ENCODE results near the gene BMPER.
A peak's percentile ranks its signal among the peaks of the same experiment; 100 is the strongest.

The BMPER gene

DNA sequence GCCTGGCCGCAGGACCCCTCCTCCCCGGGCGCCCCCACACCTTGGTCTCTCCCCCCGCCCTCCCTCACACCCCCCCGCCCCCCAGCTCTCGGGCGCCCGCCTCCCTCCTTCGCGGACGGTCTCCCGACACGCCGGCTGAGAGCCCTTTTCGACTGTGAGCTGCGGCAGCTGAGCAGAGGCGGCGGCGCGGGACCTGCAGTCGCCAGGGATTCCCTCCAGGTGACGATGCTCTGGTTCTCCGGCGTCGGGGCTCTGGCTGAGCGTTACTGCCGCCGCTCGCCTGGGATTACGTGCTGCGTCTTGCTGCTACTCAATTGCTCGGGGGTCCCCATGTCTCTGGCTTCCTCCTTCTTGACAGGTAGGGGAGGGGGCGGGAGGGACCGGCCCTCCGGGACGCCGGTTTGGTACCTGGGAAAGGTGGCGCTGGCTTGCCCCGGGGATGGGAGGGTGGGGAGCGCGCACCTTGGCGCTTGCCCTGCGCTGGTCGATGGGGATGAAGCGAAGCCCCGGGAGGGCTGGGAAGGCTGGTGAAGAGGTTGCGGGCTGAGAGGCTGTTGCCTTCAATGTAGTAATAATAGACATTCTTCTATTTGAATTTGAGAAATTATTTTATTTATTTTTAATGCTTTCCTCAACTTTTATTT lies at the start of gene BMPER:
Gene BMPER (plus strand): TSS at position 151 of the 644 bp plus-strand sequence. CDS start 75 bp downstream, at position 226.
- DNase-seq (ENCODE audit: low read depth) = peak; percentile 53

GRCh38 chr7:33861947-33862346 lies 43.4 kb upstream of the BMPER start:
- DNase-seq (ENCODE audit: low read depth) = no peak

DNA sequence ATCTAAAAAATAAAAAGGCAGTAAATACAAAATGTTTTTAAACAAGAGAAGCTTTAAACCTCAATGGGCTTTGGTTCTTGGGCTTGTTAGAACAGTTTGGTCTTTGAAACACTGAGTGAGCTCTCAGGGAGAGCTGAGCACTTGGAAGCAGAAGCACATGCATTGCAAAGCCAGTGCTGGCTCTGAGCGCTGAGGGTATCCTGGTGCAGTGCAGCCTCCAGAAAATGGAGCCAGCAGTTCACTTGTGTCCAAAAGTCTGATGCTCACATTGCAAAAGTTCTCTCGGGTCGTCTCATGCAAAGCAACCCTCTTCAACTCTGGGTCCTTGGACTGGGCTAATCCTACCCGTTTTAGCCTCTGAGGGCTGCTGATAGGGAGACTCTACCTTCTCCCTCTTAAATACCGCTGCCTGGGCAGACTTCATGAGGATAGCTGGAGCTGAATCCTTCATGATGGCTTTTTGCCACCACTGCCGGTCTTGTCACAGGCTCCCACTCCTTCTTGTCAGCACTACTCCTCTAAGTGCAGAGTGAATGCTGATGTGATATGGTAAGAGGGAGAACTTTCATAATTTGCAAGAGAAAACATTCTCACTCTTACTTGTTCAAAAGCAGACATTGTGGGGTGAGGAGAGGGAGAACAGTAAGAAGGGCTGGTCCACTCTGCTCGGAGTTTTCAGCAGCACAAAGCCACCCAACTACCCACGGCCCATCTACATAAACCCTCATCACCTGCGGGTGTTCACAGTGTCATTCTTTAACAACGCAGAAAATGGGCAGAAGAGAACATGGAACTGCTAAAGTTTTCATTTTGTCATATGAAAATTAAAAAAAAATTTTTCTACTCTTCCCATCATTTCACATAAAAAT lies 42.2 kb upstream of the BMPER start:
- no peak for DNase-seq (ENCODE audit: low read depth)

DNA sequence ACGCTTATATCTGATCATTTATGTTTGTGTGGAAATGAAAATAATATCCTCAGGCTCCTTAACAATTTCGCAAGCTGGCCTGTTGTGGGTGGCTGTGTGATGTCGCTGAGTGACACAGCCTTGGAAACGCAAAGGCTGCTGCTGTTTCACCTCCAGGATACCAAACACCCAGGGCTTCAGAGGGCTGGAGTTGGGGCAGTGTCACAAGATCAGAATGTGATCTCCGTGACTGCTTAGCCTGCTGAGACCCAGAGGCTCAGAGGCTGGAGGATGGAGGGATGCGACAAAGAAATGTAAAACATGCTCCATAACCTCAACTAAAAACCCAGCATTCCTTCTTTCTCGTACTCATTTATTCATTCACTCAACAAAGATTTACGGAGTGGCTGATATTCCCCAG lies 37.2 kb upstream of the BMPER start:
- DNase-seq (ENCODE audit: low read depth) = peak; percentile 95

GRCh38 chr7:33869176-33869575 lies 36.2 kb upstream of the BMPER start:
- no peak for DNase-seq (ENCODE audit: low read depth)

GRCh38 chr7:33870120-33870519 lies 35.2 kb upstream of the BMPER start:
- peak; percentile 29 for DNase-seq (ENCODE audit: low read depth)

DNA sequence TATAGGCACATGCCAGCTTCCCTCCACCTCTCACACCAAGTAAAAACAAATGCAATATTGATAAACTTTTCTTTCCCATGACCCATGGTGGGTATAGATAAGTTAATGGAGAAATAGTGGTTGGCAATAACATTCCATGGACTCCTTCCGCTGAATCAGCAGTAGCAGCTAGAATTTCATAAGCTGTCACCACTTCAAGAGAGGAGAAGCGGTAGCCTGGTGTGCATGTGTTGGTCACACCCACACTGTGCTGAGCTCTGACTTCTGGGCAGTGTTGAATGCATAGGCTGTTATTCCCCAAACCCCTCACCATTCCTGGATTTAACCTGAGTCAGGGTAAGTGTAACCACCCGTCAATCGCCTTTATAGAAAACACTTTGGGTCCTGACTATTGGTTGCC lies 32.5 kb upstream of the BMPER start:
- DNase-seq (ENCODE audit: low read depth) = no peak

- DNase-seq (ENCODE audit: low read depth) = peak; percentile 48
Measured at GRCh38 chr7:33873518-33873917, 31.8 kb upstream of the BMPER start.

DNA sequence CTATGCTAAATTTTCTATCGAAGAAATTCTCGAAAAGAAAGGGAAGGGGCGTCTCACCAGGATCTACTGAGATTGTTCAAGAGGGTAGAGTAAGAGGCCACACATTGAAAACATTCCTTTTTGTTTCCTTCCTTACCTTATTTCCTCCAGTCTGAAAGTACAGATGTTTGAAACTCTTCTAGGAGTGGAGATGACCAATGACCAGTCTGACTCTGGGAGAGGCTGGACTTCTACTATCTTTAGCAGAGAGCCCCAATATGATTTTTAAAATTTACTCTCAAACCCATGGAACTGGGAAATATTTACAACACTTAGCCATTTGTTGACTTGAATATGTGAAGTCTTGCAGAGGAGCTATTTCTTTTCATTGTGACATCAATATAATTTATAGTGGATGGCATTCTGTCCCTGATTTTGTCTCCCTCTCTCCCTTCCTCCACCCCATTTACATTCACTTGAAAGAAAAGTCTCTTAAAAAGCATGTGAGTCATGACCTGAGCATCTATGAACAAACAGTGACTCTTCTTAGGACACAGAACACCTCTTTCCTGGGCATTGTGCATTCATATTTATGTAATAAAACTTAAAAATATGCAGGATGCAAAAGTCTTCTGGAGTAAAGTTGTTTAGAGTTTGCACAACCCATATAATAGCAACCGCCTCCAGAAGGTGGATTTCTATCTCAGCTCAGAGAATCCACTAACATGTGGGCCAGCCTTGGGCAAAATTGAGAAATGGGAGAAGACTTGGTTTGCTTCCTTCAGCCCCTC lies 31.2 kb upstream of the BMPER start:
- peak; percentile 83 for DNase-seq (ENCODE audit: low read depth)

- peak; percentile 89 for DNase-seq (ENCODE audit: low read depth)
Measured at GRCh38 chr7:33874943-33875342, 30.4 kb upstream of the BMPER start.

- no peak for DNase-seq (ENCODE audit: low read depth)
Measured at GRCh38 chr7:33876596-33877274, 28.6 kb upstream of the BMPER start.

- DNase-seq (ENCODE audit: low read depth) = peak; percentile 61
Measured at GRCh38 chr7:33880787-33881186, 24.6 kb upstream of the BMPER start.

DNA sequence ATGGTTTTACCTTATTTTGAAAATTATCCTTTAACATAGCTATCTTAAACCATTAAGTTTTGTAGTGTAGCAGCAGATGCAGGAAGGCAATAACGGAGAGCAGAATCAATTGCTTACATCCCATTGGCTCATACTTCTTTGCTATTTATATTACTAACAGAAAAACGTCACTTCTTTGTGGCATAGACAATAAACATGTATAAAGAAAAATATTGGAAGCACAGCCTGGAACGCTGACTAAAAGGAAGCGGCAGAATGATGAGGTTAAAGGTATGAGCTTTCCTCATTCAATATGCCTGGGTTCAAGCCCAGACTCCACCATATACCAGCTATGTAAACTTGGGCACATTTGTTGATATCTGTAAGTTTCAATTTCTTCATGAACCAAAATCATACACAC lies 24.0 kb upstream of the BMPER start:
- no peak for DNase-seq (ENCODE audit: low read depth)

- no peak for DNase-seq (ENCODE audit: low read depth)
Measured at GRCh38 chr7:33882040-33882837, 23.1 kb upstream of the BMPER start.

DNA sequence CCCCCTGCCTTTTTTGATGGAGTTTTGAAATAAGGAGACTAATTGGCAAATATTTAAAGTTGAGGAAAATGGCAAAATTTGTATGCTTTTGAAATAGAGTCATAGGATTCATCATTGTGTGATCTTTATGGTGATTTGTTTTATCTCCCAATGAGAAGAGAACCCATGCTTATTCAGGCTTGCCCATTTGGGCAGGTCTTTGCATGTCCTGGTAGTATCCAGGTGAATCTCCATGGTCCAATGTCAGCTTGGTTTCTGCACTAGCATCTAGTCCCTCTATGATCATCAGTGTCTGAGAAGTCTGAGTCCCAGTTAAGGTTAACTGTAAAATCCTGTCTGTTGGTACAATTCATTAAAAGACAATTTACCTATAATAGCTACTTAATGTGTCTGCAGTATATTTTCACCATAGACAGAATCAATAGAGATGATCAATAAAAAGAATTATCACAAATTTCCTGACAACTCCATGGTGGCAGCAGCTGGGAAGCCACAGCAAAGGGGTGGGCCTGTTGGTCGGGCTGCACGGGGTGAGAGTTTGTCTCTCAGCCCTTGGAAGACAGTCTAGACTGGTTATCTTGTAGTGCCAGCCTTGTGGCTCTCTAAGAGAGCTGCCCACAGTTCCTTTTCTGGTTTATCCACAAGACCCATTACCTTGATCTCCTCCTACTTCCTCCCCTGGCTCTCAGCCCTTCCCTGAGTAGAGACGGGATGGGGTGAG lies 22.2 kb upstream of the BMPER start:
- no peak for DNase-seq (ENCODE audit: low read depth)

DNA sequence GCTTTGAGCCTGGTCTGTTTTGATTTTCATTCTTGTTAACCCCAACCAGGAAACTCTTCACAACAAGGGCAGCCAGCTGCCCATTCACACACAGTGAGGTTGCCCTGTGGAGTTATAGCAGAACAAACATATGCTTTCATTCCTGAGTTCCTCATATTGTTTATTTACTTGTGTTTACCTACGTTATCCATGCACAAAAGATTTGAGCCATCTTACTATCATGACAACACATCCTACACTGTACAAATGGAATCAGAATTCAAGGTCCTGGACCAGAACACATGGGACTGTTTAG lies 21.7 kb upstream of the BMPER start:
- no peak for DNase-seq (ENCODE audit: low read depth)

- peak; percentile 72 for DNase-seq (ENCODE audit: low read depth)
Measured at GRCh38 chr7:33885290-33886148, 19.8 kb upstream of the BMPER start.

GRCh38 chr7:33886149-33886623 lies 19.2 kb upstream of the BMPER start:
- DNase-seq (ENCODE audit: low read depth) = peak; percentile 25

DNA sequence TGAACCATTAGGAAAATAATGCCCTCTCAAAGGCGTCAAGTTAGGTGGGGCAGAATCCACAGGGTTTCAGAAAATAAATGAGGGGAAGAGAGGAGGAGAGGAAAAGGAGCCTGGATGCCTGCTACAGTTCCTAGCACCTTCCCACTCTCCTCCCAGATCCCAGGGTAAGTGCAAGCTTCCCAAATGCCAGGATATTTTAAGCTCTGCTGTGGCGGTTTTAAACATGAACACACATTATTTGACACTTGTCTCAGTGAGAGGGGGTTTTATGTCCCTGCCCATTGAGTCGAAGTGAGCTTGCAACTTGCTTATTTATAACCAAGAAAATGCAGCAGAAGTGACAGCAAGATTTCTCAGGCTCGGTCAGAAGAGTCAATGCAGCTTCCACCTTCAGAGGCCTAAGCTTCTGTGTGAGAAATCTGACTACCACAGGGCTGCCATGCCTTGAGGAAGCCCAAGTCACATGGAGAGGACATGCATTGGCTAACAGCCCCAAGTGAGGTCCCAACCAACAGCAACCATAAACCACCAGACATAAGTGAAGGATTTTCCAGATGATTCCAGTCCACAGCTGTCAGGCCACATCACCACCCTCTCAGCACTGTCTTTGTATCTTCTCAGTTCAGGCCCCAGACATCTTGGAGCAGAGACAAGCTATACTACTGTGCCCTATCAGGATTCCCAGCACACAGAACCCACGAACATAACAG lies 17.9 kb upstream of the BMPER start:
- no peak for DNase-seq (ENCODE audit: low read depth)

All from EH (cell line).